K562 (cell line): ENCODE data around the gene DCAF17. TPM values are rescaled to one million over a fixed set of nuclear protein-coding genes. Genes with fewer than 3 reads are reported as not detected.

Experiments used
- ARNT ChIP-seq, 2 experiments: fragments of 450-650 bp; IDR thresholded peaks; 2 replicates each; pipeline ENCODE4 v1.6.1; 2016; ENCODE audit warnings: mild to moderate bottlenecking in 1 of 2
- FOXK2 ChIP-seq, 2 experiments: fragments of 450-650 bp; IDR thresholded peaks in 1 of 2; conservative IDR thresholded peaks in 1 of 2; 2 replicates each; pipeline ENCODE4 v1.6.1; 2016; ENCODE audit warnings: low read depth in 2 of 2, mild to moderate bottlenecking in 1 of 2
- KLF13 ChIP-seq: fragments of 450-650 bp; IDR thresholded peaks from 2 replicates; pipeline ENCODE4 v1.6.1; 2016; ENCODE audit warnings: missing genetic modification characterization, low read depth, mild to moderate bottlenecking, missing compliant biosample characterization, moderate library complexity, borderline replicate concordance
- MXD1 ChIP-seq: fragments of 250-450 bp; sonication (Bioruptor Pico); IDR thresholded peaks from 2 replicates; pipeline ENCODE4 v1.8.0; 2021; ENCODE audit warnings: borderline replicate concordance, mild to moderate bottlenecking, moderate library complexity; ENCODE audit not compliant: poor library complexity, severe bottlenecking
- SAP30 ChIP-seq: fragments of 200-600 bp; sonication (generic); IDR thresholded peaks from 2 replicates; pipeline ENCODE4 v1.6.1; 2012; ENCODE audit warnings: borderline replicate concordance, low read depth, mild to moderate bottlenecking, moderate library complexity, low read length, control low read depth, inconsistent platforms; ENCODE audit not compliant: insufficient read depth, poor library complexity, severe bottlenecking
- SREBF1 ChIP-seq: fragments of 150-350 bp; IDR thresholded peaks from 2 replicates; pipeline ENCODE4 v1.6.1; 2014; ENCODE audit warnings: antibody characterized with exemption, low read depth, low read length, borderline replicate concordance
- YY1 ChIP-seq, 3 experiments: IDR thresholded peaks; 2 replicates each; pipeline ENCODE4 v1.6.1; 2011; ENCODE audit warnings: low read length in 2 of 3, mild to moderate bottlenecking in 2 of 3, moderate library complexity in 2 of 3, borderline replicate concordance in 1 of 3, control low read depth in 1 of 3, low read depth in 1 of 3; ENCODE audit not compliant: insufficient read depth in 3 of 3, insufficient replicate concordance in 2 of 3, control insufficient read depth in 1 of 3, insufficient read length in 1 of 3; ENCODE audit errors: extremely low read depth in 1 of 3
- polyA plus RNA-seq, 8 experiments: library from polyadenylated mRNA; depleted of rRNA in 4 of 8; stranded (reverse) in 5 of 8; unstranded in 3 of 8; fragments of >200 nt; fragmentation: Nextera tagmentation in 2 of 8; fragmentation: Illumina TruSeq in 1 of 8; extraction: Ambion mirVana in 2 of 8; extraction: Trizol in 1 of 8; gene quantifications; 2 replicates each; pipeline versions ENCODE4 v1.2.1 to v1.2.3, GENCODE V29; 2011 to 2014; ENCODE audit warnings: inconsistent platforms in 1 of 8, missing spikeins in 1 of 8
- total RNA-seq, 7 experiments: library from RNA; depleted of rRNA in 6 of 7; stranded (reverse); fragments of >200 nt in 6 of 7; fragmentation: Illumina TruSeq in 2 of 7; extraction: Trizol in 2 of 7; gene quantifications; 2 replicates each; pipeline versions ENCODE4 v1.2.1 to v1.2.3, GENCODE V29; 2011 to 2021; ENCODE audit warnings: low replicate concordance in 1 of 7
- TF ChIP-seq, protein P1 (sequence below), 2 experiments: fragments of 450-650 bp in 1 of 2; sonication (generic) in 1 of 2; formaldehyde crosslinking in 1 of 2; IDR thresholded peaks; 2 replicates each; pipeline versions ENCODE4 v1.7.1 to v1.9.0; 2016 to 2022; ENCODE audit warnings: inconsistent platforms in 1 of 2, mild to moderate bottlenecking in 1 of 2, missing genetic modification reagents in 1 of 2
- TF ChIP-seq, protein P2 (sequence below): sonication (generic); formaldehyde crosslinking; IDR thresholded peaks from 2 replicates; pipeline ENCODE4 v1.8.0; 2022; ENCODE audit warnings: mild to moderate bottlenecking, missing genetic modification reagents

The DCAF17 gene
- total and polyA plus RNA-seq, 9 of the 15 experiments (the other 6 are each of a cell fraction or from before 2014, with no cell fraction given): 10.0 to 38.5 (median 27.1) TPM

DNA sequence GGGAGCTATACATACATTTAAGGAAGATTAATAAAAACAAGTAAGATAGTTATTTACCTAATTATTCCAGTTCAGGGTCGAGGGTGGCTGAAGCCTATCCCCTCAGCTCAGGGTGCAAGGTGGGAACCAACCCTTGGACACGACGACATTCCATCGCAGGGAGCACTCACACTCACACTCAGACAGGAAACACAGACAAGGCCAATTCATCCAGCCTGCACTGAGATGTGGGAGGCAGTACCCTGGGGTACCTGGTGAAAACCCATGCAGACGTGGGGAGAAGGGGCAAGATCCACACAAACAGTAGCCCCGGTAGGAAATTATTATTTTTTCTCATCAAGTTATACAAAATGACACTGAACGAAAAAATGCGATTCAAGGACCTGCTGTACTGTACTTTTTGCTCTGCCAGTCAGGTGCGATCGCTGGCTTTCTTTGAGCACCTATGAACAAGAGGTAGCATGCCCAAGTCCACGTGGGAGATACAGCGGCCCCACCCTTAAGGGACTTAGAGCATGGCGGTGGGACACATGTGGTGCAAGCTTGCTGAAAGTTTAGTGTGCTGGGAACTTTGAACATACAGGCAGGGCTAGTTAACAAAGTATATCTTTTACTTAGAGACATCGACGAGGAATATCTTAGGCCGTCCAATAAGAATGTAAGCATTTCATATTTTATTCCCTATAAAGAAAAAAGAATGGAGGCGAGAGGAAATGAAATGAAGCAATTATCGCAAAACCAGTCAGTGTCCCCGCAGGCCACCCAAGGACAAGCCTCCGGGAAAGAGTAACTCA, 860 bp upstream of the DCAF17 start (continued):
- 0 out of 4 replicates have a peak, but pooled peaks have one; percentile 58 to 89 for TF ChIP-seq ARNT (IDR thresholded peaks at IDR 0.05)
- no peak for TF ChIP-seq SREBF1
- 0 out of 4 replicates have a peak, but pooled peaks of 1 of the 2 experiments have one; percentile 8 for TF ChIP-seq FOXK2 (conservative IDR thresholded peaks at IDR 0.05 in 1 of 2, IDR thresholded peaks at IDR 0.05 in 1 of 2; ENCODE audit: low read depth in 2 of 2)
- peak in 2 of 3 experiments; percentile 60 to 90 for TF ChIP-seq YY1 (IDR thresholded peaks at IDR 0.05; ENCODE audit: borderline replicate concordance in 1 of 3, control insufficient read depth in 1 of 3, extremely low read depth in 1 of 3, insufficient read depth in 3 of 3, insufficient read length in 1 of 3, insufficient replicate concordance in 2 of 3, low read depth in 1 of 3, low read length in 2 of 3)
- TF ChIP-seq KLF13 (tag): peak; percentile 20; the same call in 1 of the 2 replicates
- TF ChIP-seq, protein P1, sequence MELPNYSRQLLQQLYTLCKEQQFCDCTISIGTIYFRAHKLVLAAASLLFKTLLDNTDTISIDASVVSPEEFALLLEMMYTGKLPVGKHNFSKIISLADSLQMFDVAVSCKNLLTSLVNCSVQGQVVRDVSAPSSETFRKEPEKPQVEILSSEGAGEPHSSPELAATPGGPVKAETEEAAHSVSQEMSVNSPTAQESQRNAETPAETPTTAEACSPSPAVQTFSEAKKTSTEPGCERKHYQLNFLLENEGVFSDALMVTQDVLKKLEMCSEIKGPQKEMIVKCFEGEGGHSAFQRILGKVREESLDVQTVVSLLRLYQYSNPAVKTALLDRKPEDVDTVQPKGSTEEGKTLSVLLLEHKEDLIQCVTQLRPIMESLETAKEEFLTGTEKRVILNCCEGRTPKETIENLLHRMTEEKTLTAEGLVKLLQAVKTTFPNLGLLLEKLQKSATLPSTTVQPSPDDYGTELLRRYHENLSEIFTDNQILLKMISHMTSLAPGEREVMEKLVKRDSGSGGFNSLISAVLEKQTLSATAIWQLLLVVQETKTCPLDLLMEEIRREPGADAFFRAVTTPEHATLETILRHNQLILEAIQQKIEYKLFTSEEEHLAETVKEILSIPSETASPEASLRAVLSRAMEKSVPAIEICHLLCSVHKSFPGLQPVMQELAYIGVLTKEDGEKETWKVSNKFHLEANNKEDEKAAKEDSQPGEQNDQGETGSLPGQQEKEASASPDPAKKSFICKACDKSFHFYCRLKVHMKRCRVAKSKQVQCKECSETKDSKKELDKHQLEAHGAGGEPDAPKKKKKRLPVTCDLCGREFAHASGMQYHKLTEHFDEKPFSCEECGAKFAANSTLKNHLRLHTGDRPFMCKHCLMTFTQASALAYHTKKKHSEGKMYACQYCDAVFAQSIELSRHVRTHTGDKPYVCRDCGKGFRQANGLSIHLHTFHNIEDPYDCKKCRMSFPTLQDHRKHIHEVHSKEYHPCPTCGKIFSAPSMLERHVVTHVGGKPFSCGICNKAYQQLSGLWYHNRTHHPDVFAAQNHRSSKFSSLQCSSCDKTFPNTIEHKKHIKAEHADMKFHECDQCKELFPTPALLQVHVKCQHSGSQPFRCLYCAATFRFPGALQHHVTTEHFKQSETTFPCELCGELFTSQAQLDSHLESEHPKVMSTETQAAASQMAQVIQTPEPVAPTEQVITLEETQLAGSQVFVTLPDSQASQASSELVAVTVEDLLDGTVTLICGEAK (IDR thresholded peaks at IDR 0.05): 0 out of 2 replicates have a peak, but pooled peaks have one; percentile 9
- TF ChIP-seq, protein P1 (CRISPR knock-in tag; IDR thresholded peaks at IDR 0.05): no peak
- peak; percentile 84 for TF ChIP-seq MXD1 (CRISPR knock-in tag)
- TF ChIP-seq, protein P2, sequence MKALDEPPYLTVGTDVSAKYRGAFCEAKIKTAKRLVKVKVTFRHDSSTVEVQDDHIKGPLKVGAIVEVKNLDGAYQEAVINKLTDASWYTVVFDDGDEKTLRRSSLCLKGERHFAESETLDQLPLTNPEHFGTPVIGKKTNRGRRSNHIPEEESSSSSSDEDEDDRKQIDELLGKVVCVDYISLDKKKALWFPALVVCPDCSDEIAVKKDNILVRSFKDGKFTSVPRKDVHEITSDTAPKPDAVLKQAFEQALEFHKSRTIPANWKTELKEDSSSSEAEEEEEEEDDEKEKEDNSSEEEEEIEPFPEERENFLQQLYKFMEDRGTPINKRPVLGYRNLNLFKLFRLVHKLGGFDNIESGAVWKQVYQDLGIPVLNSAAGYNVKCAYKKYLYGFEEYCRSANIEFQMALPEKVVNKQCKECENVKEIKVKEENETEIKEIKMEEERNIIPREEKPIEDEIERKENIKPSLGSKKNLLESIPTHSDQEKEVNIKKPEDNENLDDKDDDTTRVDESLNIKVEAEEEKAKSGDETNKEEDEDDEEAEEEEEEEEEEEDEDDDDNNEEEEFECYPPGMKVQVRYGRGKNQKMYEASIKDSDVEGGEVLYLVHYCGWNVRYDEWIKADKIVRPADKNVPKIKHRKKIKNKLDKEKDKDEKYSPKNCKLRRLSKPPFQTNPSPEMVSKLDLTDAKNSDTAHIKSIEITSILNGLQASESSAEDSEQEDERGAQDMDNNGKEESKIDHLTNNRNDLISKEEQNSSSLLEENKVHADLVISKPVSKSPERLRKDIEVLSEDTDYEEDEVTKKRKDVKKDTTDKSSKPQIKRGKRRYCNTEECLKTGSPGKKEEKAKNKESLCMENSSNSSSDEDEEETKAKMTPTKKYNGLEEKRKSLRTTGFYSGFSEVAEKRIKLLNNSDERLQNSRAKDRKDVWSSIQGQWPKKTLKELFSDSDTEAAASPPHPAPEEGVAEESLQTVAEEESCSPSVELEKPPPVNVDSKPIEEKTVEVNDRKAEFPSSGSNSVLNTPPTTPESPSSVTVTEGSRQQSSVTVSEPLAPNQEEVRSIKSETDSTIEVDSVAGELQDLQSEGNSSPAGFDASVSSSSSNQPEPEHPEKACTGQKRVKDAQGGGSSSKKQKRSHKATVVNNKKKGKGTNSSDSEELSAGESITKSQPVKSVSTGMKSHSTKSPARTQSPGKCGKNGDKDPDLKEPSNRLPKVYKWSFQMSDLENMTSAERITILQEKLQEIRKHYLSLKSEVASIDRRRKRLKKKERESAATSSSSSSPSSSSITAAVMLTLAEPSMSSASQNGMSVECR (CRISPR knock-in tag): peak; percentile 78
- TF ChIP-seq SAP30: peak; percentile 73
